Stimulated activated CD4-positive, alpha-beta T cell treated with anti-CD3 and anti-CD28 coated beads, Interleukin-2, amount 100 ng/mL, for 48 hours (primary cell): ENCODE results near the gene THOC6.
"Not testable (repeated sequence)": the region's sequence is repeated elsewhere in the genome, so short reads cannot be mapped to it uniquely, and the experiment has no call there.

Source experiments
- DNase-seq, 2 donors: peaks; one replicate each; pipeline ENCODE4 v3.0.0-alpha.2; 2020

Gene THOC6

DNA sequence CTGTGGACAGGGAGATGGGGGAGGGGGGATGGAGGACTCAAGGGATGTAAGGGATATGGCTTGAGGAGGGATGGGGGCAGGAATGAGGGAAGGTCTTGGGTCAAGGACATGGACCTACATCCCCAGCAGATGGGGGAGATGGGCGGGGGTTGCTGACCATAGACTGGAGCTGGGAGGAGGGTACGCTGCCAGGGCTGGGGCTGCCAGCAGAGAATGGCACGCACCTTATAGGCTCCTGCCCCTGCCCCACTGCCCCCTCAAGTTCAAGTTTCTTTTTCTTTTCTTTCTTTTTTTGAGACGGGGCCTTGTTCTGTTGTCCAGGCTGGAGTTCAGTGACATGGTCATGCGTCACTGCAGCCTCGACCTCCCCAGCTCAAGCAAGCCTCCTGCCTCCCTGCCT is 52.1 kb downstream of the THOC6 start:
- not testable (repeated sequence) for DNase-seq

- no peak for DNase-seq
Observed at GRCh38 chr16:3076577-3076976, 52.7 kb downstream of the THOC6 start.
